DOHH2 (cell line): ENCODE measurements around the gene BCAP31.
A peak's percentile ranks its signal among the peaks of the same experiment; 100 is the strongest.

Experiments used
- H3F3A ChIP-seq: fragments of 200-600 bp; sonication (generic), shearing (Covaris generic); 2 replicates; pipeline ENCODE4 v1.6.0; 2016; ENCODE audit warnings: antibody characterized with exemption, mild to moderate bottlenecking; ENCODE audit not compliant: control insufficient read depth, insufficient read depth
- H3K27ac ChIP-seq: fragments of 200-600 bp; sonication (generic); 2 replicates; pipeline ENCODE4 v1.5.1; 2014; ENCODE audit warnings: low read depth, mild to moderate bottlenecking, low read length, moderate library complexity
- H3K27me3 ChIP-seq: fragments of 200-600 bp; sonication (generic); 2 replicates; pipeline ENCODE4 v1.6.1; 2014; ENCODE audit warnings: mild to moderate bottlenecking, low read length, mixed read lengths; ENCODE audit not compliant: control insufficient read depth
- H3K36me3 ChIP-seq: fragments of 200-600 bp; sonication (generic); 2 replicates; pipeline ENCODE4 v1.6.1; 2014; ENCODE audit warnings: mild to moderate bottlenecking, low read length, moderate library complexity, mixed read lengths; ENCODE audit not compliant: control insufficient read depth
- H3K4me1 ChIP-seq: fragments of 200-600 bp; sonication (generic); 2 replicates; pipeline ENCODE4 v1.6.1; 2014; ENCODE audit warnings: mild to moderate bottlenecking, low read length, mixed read lengths; ENCODE audit not compliant: control insufficient read depth
- H3K4me2 ChIP-seq: fragments of 200-600 bp; sonication (generic); 2 replicates; pipeline ENCODE4 v1.6.0; 2014; ENCODE audit warnings: mild to moderate bottlenecking, low read length, moderate library complexity
- H3K4me3 ChIP-seq: fragments of 200-600 bp; sonication (generic); 2 replicates; pipeline ENCODE4 v1.5.1; 2014; ENCODE audit warnings: mild to moderate bottlenecking, low read length, mixed read lengths
- H3K79me2 ChIP-seq: fragments of 200-600 bp; sonication (generic); 2 replicates; pipeline ENCODE4 v1.6.1; 2014; ENCODE audit warnings: mild to moderate bottlenecking, low read length, mixed read lengths; ENCODE audit not compliant: control insufficient read depth
- H3K9me2 ChIP-seq: fragments of 200-600 bp; sonication (generic); replicated peaks from 2 replicates; pipeline ENCODE4 v1.6.1; 2014; ENCODE audit warnings: mild to moderate bottlenecking, low read length, mixed read lengths; ENCODE audit not compliant: control insufficient read depth
- H3K9me3 ChIP-seq: fragments of 200-600 bp; sonication (generic); 2 replicates; pipeline ENCODE4 v1.6.1; 2014; ENCODE audit warnings: antibody characterized with exemption, low read length, mixed read lengths; ENCODE audit not compliant: control insufficient read depth, insufficient read depth
- H4K20me1 ChIP-seq: fragments of 200-600 bp; sonication (generic); 2 replicates; pipeline ENCODE4 v1.6.0; 2014; ENCODE audit warnings: low read depth, mild to moderate bottlenecking, antibody characterized with exemption, low read length, moderate library complexity; ENCODE audit not compliant: control insufficient read depth, insufficient read depth
- CTCF ChIP-seq: fragments of 200-600 bp; sonication (generic); IDR thresholded peaks from one replicate; pipeline ENCODE4 v1.5.1; 2014; ENCODE audit warnings: antibody characterized with exemption, mild to moderate bottlenecking, low read depth, low read length; ENCODE audit not compliant: poor library complexity, severe bottlenecking
- EZH2phosphoT487 ChIP-seq: fragments of 200-600 bp; sonication (generic); IDR thresholded peaks from 2 replicates; pipeline ENCODE4 v1.6.1; 2017; ENCODE audit warnings: borderline replicate concordance, mild to moderate bottlenecking, antibody characterized with exemption, low read length, moderate library complexity, mixed read lengths

Gene BCAP31

GRCh38 chrX:153669174-153669890 lies 54.9 kb downstream of the BCAP31 start:
- Histone ChIP-seq H3K9me3 (no peaks in the 10 kb centered on the region), H3K4me2 (no peak overlapping the region), H4K20me1 (no peaks in the 10 kb centered on the region), H3K79me2 (no peaks in the 10 kb centered on the region), H3K4me3 (no peak overlapping the region), H3K9me2 (no peaks in the 10 kb centered on the region), H3K36me3 (no peaks in the 10 kb centered on the region), H3K27me3 (no peaks in the 10 kb centered on the region), H3K4me1 (no peaks in the 10 kb centered on the region), H3F3A (no peaks in the 10 kb centered on the region), H3K27ac (no peak overlapping the region)
- TF ChIP-seq CTCF = peak; percentile 95
- TF ChIP-seq EZH2phosphoT487 = no peak

- Histone ChIP-seq H3K79me2 (no peaks in the 10 kb centered on the region), H3K4me2 (no peak overlapping the region), H4K20me1 (no peaks in the 10 kb centered on the region), H3F3A (no peaks in the 10 kb centered on the region), H3K27me3 (no peaks in the 10 kb centered on the region), H3K9me3 (no peaks in the 10 kb centered on the region), H3K27ac (no peak overlapping the region), H3K4me3 (no peak overlapping the region), H3K36me3 (no peaks in the 10 kb centered on the region), H3K9me2 (no peaks in the 10 kb centered on the region), H3K4me1 (no peaks in the 10 kb centered on the region)
- TF ChIP-seq CTCF (no peak), EZH2phosphoT487 (no peak)
Observed at GRCh38 chrX:153668423-153669173, 55.6 kb downstream of the BCAP31 start.

GRCh38 chrX:153667956-153668396 lies 56.2 kb downstream of the BCAP31 start:
- Histone ChIP-seq H3K9me3 (no peaks in the 10 kb centered on the region), H3F3A (no peaks in the 10 kb centered on the region), H3K9me2 (no peaks in the 10 kb centered on the region), H4K20me1 (no peaks in the 10 kb centered on the region), H3K4me2 (0 out of 2 replicates have a peak overlapping the region, but pooled peaks have one; percentile 14), H3K4me1 (no peaks in the 10 kb centered on the region), H3K36me3 (no peaks in the 10 kb centered on the region), H3K27me3 (no peaks in the 10 kb centered on the region), H3K27ac (no peak overlapping the region), H3K79me2 (no peaks in the 10 kb centered on the region), H3K4me3 (no peak overlapping the region)
- TF ChIP-seq EZH2phosphoT487 (no peak), CTCF (peak; percentile 86)
